Panc1 (cell line): ENCODE data around the gene PTPRK.

Source experiments
- CTCF ChIP-seq: fragments of 450-650 bp; IDR thresholded peaks from 2 replicates; pipeline ENCODE4 v1.5.1; 2017; ENCODE audit warnings: mild to moderate bottlenecking
- POLR2AphosphoS5 ChIP-seq: IDR thresholded peaks from 2 replicates; pipeline ENCODE4 v1.6.1; 2012; ENCODE audit warnings: mild to moderate bottlenecking, low read depth, low read length, moderate library complexity

GRCh38 chr6:128337619-128338018 lies 182.8 kb downstream of the PTPRK start:
- no peak for TF ChIP-seq CTCF
- no peak for TF ChIP-seq POLR2AphosphoS5
